Measurements from ENCODE around the gene ITGA8.

DNA sequence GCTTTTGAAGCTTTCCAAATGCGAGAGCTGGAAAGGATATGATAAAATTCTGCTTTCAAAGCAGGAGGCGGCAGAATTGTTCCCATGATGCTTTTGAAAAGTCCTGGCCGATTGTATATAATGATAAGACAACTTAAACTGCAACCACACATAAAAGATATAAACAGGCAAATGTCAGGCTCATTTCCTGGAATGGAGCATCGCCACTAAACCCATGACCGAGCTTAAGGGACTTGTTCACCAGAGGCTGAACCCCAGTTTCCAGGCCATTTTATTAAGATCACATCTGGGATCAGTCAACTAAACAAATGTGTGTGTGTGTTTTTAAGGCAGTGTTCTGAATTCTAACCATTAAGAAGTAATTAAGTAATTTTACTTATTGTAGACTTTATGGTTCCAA, 131.6 kb downstream of the ITGA8 start:
- TF ChIP-seq, protein P1, sequence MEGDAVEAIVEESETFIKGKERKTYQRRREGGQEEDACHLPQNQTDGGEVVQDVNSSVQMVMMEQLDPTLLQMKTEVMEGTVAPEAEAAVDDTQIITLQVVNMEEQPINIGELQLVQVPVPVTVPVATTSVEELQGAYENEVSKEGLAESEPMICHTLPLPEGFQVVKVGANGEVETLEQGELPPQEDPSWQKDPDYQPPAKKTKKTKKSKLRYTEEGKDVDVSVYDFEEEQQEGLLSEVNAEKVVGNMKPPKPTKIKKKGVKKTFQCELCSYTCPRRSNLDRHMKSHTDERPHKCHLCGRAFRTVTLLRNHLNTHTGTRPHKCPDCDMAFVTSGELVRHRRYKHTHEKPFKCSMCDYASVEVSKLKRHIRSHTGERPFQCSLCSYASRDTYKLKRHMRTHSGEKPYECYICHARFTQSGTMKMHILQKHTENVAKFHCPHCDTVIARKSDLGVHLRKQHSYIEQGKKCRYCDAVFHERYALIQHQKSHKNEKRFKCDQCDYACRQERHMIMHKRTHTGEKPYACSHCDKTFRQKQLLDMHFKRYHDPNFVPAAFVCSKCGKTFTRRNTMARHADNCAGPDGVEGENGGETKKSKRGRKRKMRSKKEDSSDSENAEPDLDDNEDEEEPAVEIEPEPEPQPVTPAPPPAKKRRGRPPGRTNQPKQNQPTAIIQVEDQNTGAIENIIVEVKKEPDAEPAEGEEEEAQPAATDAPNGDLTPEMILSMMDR (IDR thresholded peaks at IDR 0.05): no peak
- TF ChIP-seq POLR2A (IDR thresholded peaks at IDR 0.05) (no peak), POLR2AphosphoS5 (IDR thresholded peaks at IDR 0.05) (no peak)
